Smooth muscle cell (in vitro differentiated cells): ENCODE data around the gene FOXD2. TPM values are rescaled to one million over a fixed set of nuclear protein-coding genes. Genes with fewer than 3 reads are reported as not detected.

ENCODE experiments used
- DNase-seq: peaks from one replicate; lab custom pipeline; 2025; ENCODE audit not compliant: unreplicated experiment; lab: John Stamatoyannopoulos, UW
- H2AFZ ChIP-seq: fragments of 200-600 bp; sonication (generic); 2 replicates; pipeline ENCODE4 v1.6.0; 2016; ENCODE audit warnings: antibody characterized with exemption, low read depth, mild to moderate bottlenecking
- H3F3A ChIP-seq: fragments of 200-600 bp; sonication (generic); 2 replicates; pipeline ENCODE4 v1.6.0; 2017; ENCODE audit warnings: antibody characterized with exemption, low read depth
- H3K27ac ChIP-seq: fragments of 200-600 bp; sonication (generic); 2 replicates; pipeline ENCODE4 v1.5.1; 2016; ENCODE audit warnings: low read depth, mild to moderate bottlenecking
- H3K27me3 ChIP-seq: fragments of 200-600 bp; sonication (generic); 2 replicates; pipeline ENCODE4 v1.6.1; 2016; ENCODE audit warnings: low read depth, mild to moderate bottlenecking
- H3K36me3 ChIP-seq: fragments of 200-600 bp; sonication (generic); 2 replicates; pipeline ENCODE4 v1.5.1; 2016; ENCODE audit warnings: low read depth
- H3K4me1 ChIP-seq: fragments of 200-600 bp; sonication (generic); 2 replicates; pipeline ENCODE4 v1.5.1; 2016; ENCODE audit warnings: low read depth
- H3K4me2 ChIP-seq: fragments of 200-600 bp; sonication (generic); 2 replicates; pipeline ENCODE4 v1.6.0; 2016; ENCODE audit warnings: mild to moderate bottlenecking
- H3K4me3 ChIP-seq: fragments of 200-600 bp; sonication (generic); 2 replicates; pipeline ENCODE4 v1.5.1; 2016; ENCODE audit warnings: mild to moderate bottlenecking
- H3K79me2 ChIP-seq: fragments of 200-600 bp; sonication (generic); 2 replicates; pipeline ENCODE4 v1.6.0; 2016; ENCODE audit warnings: low read depth, mild to moderate bottlenecking
- H3K9ac ChIP-seq: fragments of 200-600 bp; sonication (generic); 2 replicates; pipeline ENCODE4 v1.6.0; 2016; ENCODE audit warnings: low read depth
- H3K9me3 ChIP-seq: fragments of 200-600 bp; sonication (generic); replicated peaks from 2 replicates; pipeline ENCODE4 v1.5.1; 2016; ENCODE audit warnings: low read depth
- H4K20me1 ChIP-seq: fragments of 200-600 bp; sonication (generic); 2 replicates; pipeline ENCODE4 v1.6.0; 2016; ENCODE audit warnings: low read depth
- CTCF ChIP-seq: fragments of 200-600 bp; sonication (generic); IDR thresholded peaks from 2 replicates; pipeline ENCODE4 v1.5.1; 2017; ENCODE audit warnings: borderline replicate concordance, mild to moderate bottlenecking, antibody characterized with exemption; ENCODE audit not compliant: insufficient read depth, poor library complexity, severe bottlenecking
- WGBS: methylation state at CpG from one replicate; pipeline ENCODE4 v1.1.7; 2016; ENCODE audit warnings: low lambda C conversion rate; 5-methylcytosine and 5-hydroxymethylcytosine counted together
- polyA plus RNA-seq: library from polyadenylated mRNA; unstranded; fragments of >200 nt; fragmentation: Nextera tagmentation; extraction: Ambion mirVana; gene quantifications from 2 replicates; pipeline ENCODE4 v1.2.1, GENCODE V29; 2016
- total RNA-seq: library from RNA; depleted of rRNA; stranded (reverse); fragments of >200 nt; gene quantifications from 2 replicates; pipeline ENCODE4 v1.2.3, GENCODE V29; 2014

FOXD2 gene
- total and polyA plus RNA-seq, 2 experiments from 2014 or later: 0.09 TPM; not detected in 1

GRCh38 chr1:47418681-47419325 is 19.0 kb upstream of the FOXD2 start:
- 84% methylated on average over 6 of the region's 6 CpGs for WGBS
- Histone ChIP-seq H3K27me3 (peaks cover 97% of the 10 kb centered on the region), H3K9me3 (no peaks in the 10 kb centered on the region)

GRCh38 chr1:47420547-47420946 is 17.3 kb upstream of the FOXD2 start:
- H3K9me3 ChIP-seq: no peaks in the 10 kb centered on the region
- DNase-seq: no peak
- H3K4me2 ChIP-seq: no peak overlapping the region
- no peak for TF ChIP-seq CTCF
- no peak overlapping the region for H3K9ac ChIP-seq
- H3K4me1 ChIP-seq: no peaks in the 10 kb centered on the region
- H3K79me2 ChIP-seq: no peaks in the 10 kb centered on the region
- no peaks in the 10 kb centered on the region for H4K20me1 ChIP-seq
- H2AFZ ChIP-seq: no peak overlapping the region
- H3K27ac ChIP-seq: no peak overlapping the region
- H3K4me3 ChIP-seq: no peak overlapping the region
- 93% methylated on average over 4 of the region's 4 CpGs for WGBS
- no peaks in the 10 kb centered on the region for H3K36me3 ChIP-seq
- no peaks in the 10 kb centered on the region for H3F3A ChIP-seq
- H3K27me3 ChIP-seq: peaks cover 97% of the 10 kb centered on the region

More at GRCh38 chr1:47418681-47419325, 19.0 kb upstream of the FOXD2 start:
- H3K79me2 ChIP-seq: no peaks in the 10 kb centered on the region
- H3K9ac ChIP-seq: no peak overlapping the region
- H3K36me3 ChIP-seq: no peaks in the 10 kb centered on the region
- H3K4me3 ChIP-seq: no peak overlapping the region
- H3K27ac ChIP-seq: no peak overlapping the region
- no peaks in the 10 kb centered on the region for H3K4me1 ChIP-seq
- no peak for TF ChIP-seq CTCF
- H4K20me1 ChIP-seq: no peaks in the 10 kb centered on the region
- H2AFZ ChIP-seq: no peak overlapping the region
- DNase-seq: no peak
- no peak overlapping the region for H3K4me2 ChIP-seq
- H3F3A ChIP-seq: no peaks in the 10 kb centered on the region

GRCh38 chr1:47423872-47424271 is 14.0 kb upstream of the FOXD2 start:
- Histone ChIP-seq H3K4me3 (no peak overlapping the region), H2AFZ (no peak overlapping the region), H3F3A (no peaks in the 10 kb centered on the region), H3K9me3 (no peaks in the 10 kb centered on the region), H3K27me3 (peaks cover 100% of the 10 kb centered on the region), H3K4me2 (no peak overlapping the region), H3K27ac (no peak overlapping the region), H3K4me1 (no peaks in the 10 kb centered on the region), H4K20me1 (no peaks in the 10 kb centered on the region), H3K79me2 (no peaks in the 10 kb centered on the region), H3K9ac (no peak overlapping the region), H3K36me3 (no peaks in the 10 kb centered on the region)
- TF ChIP-seq CTCF: no peak
- no peak for DNase-seq
- WGBS: 38% methylated on average over 2 of the region's 2 CpGs
